Thyroid gland (tissue), 4 donors: Measurements from ENCODE around the gene RHBDD2. TPM values are rescaled to one million over a fixed set of nuclear protein-coding genes. Genes with fewer than 3 reads are reported as not detected.
"Not testable (repeated sequence)": the region's sequence is repeated elsewhere in the genome, so short reads cannot be mapped to it uniquely, and the experiment has no call there.

Experiments used
- DNase-seq, 2 donors: peaks; one replicate each; pipeline ENCODE4 v3.0.0-alpha.2; 2019
- H3K27ac ChIP-seq, 3 donors: fragments of 200-600 bp; sonication (generic); 1 replicate in 2 of 3; 2 replicates in 1 of 3; pipeline ENCODE4 v1.5.1; 2016 to 2019; ENCODE audit warnings: mild to moderate bottlenecking in 1 of 3, moderate library complexity in 1 of 3
- H3K27me3 ChIP-seq: fragments of 200-600 bp; sonication (generic); one replicate; pipeline ENCODE4 v1.5.1; 2019
- H3K36me3 ChIP-seq, 2 donors: fragments of 200-600 bp; sonication (generic); one replicate each; pipeline ENCODE4 v1.5.1; 2016 to 2019
- H3K4me1 ChIP-seq, 2 donors: fragments of 200-600 bp; sonication (generic); one replicate each; pipeline ENCODE4 v1.5.1; 2017 to 2019
- H3K4me3 ChIP-seq, 3 donors: fragments of 200-600 bp; sonication (generic); replicated peaks in 1 of 3; 1 replicate in 2 of 3; 2 replicates in 1 of 3; pipeline ENCODE4 v1.5.1; 2016; ENCODE audit warnings: mild to moderate bottlenecking in 1 of 3
- H3K9me3 ChIP-seq: fragments of 200-600 bp; sonication (generic); one replicate; pipeline ENCODE4 v1.5.1; 2017
- CTCF ChIP-seq, 6 experiments: fragments of 200-600 bp in 3 of 6; fragments of 450-650 bp in 3 of 6; sonication (generic) in 3 of 6; IDR thresholded peaks; one replicate each; pipeline ENCODE4 v1.5.1; 2016 to 2019; ENCODE audit warnings: antibody characterized with exemption in 6 of 6, mild to moderate bottlenecking in 2 of 6, inconsistent platforms in 1 of 6, moderate library complexity in 1 of 6
- POLR2A ChIP-seq, 2 donors: fragments of 450-650 bp; IDR thresholded peaks; one replicate each; pipeline ENCODE4 v1.6.1; 2017; ENCODE audit warnings: antibody characterized with exemption in 2 of 2, mild to moderate bottlenecking in 2 of 2, moderate library complexity in 1 of 2
- WGBS, 2 donors: methylation state at CpG; one replicate each; pipeline ENCODE4 v1.1.5; 2017; 5-methylcytosine and 5-hydroxymethylcytosine counted together
- intact Hi-C: fragments of 100-400 bp; cut with DNase I; formaldehyde crosslinking; loops from one replicate; pipeline ENCODE4 v1.15.1; 2023
- total RNA-seq, 4 donors: library from RNA; depleted of rRNA; stranded (reverse); fragments of >200 nt; gene quantifications; one replicate each; pipeline ENCODE4 v1.2.3, GENCODE V29; 2016

Gene RHBDD2
- total RNA-seq, 4 donors from 2014 or later, result 68.9 to 170 (median 129) TPM

DNA sequence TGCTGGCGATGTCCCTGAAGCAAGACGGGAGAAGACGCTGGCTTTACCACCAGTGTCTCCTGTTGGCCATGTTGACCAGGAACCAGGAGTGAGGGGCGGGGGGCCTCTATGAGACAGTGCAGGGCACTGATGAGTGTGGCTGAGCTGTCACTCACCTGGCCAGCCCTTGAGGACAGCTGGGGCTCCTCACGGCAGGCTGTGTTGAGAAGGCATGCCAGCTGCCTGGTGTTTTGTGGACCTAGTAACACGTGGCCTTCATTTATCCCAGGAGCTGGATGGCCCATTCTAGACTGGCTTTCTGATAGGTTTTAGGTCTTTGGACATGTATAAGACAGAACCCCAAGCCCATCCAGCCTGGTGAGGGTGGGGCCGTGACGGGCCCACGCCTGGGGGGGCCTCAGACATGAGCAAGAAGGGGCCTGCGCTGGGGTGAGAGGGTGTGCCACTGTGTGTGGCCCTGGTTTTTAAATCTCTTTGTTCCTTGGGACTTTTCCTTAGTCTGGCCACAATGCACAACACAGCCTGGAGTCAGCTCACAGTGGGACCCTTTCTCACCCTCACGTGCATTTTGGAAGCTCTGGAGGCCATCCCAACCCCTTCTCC, 10.5 kb downstream of the RHBDD2 start:
- intact Hi-C loops, result no loop called here
- no peaks in the 10 kb centered on the region for H3K27me3 ChIP-seq
- H3K9me3 ChIP-seq, result no peaks in the 10 kb centered on the region
- peaks cover 15 to 36% of the 10 kb centered on the region in 2 donors for H3K4me1 ChIP-seq
- TF ChIP-seq CTCF (IDR thresholded peaks at IDR 0.05), result no peak
- TF ChIP-seq POLR2A (IDR thresholded peaks at IDR 0.05), result no peak
- H3K36me3 ChIP-seq, result peaks cover 12 to 31% of the 10 kb centered on the region in 2 donors
- no peak overlapping the region for H3K4me3 ChIP-seq
- no peak overlapping the region for H3K27ac ChIP-seq
- WGBS, 2 donors, result 91 to 95% methylated on average over 11 of the region's 11 CpGs
- no peak for DNase-seq

GRCh38 chr7:75889826-75890225, 11.0 kb downstream of the RHBDD2 start:
- intact Hi-C loops, result no loop called here
- TF ChIP-seq CTCF (IDR thresholded peaks at IDR 0.05) (no peak), POLR2A (IDR thresholded peaks at IDR 0.05) (no peak)

DNA sequence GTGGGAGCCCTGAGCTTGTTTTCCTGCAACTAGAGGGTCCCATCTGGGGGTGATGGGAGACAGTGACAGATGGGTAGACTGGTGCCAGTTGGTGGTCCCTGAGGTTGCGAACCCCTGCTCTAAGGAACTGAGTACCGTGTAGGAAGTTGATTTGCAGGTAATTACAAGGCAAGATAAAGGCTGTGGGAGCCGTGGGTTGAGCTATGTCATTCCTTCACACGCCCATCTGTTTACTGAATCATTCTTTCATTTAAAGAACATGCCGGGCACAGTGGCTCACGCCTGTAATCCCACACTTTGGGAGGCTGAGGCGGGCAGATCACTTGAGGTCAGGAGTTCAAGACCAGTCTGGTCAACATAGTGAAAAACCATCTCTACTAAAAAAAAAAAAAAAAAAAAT, 12.4 kb downstream of the RHBDD2 start:
- Histone ChIP-seq H3K36me3 (peaks cover 12 to 17% of the 10 kb centered on the region in 2 donors), H3K4me1 (peaks cover 12 to 24% of the 10 kb centered on the region in 2 donors)
- 79 to 86% methylated on average over 7 of the region's 7 CpGs for whole genome bisulfite sequencing, 2 donors
- intact Hi-C loops, DNase-seq, H3K27ac ChIP-seq, H3K27me3 ChIP-seq, H3K4me3 ChIP-seq, H3K9me3 ChIP-seq: not testable (repeated sequence)

More at GRCh38 chr7:75889826-75890225, 11.0 kb downstream of the RHBDD2 start:
- H3K4me1 ChIP-seq, result peaks cover 12 to 31% of the 10 kb centered on the region in 2 donors
- H3K36me3 ChIP-seq, result peaks cover 12 to 26% of the 10 kb centered on the region in 2 donors
- WGBS, 2 donors, result 91 to 99% methylated on average over 11 of the region's 11 CpGs
- no peaks in the 10 kb centered on the region for H3K9me3 ChIP-seq
- no peak overlapping the region for H3K27ac ChIP-seq
- no peak for DNase-seq
- no peaks in the 10 kb centered on the region for H3K27me3 ChIP-seq
- H3K4me3 ChIP-seq, result no peak overlapping the region

GRCh38 chr7:75891815-75892411, 13.1 kb downstream of the RHBDD2 start:
- H3K4me3 ChIP-seq, result no peak overlapping the region
- peaks cover 12% of the 10 kb centered on the region in 2 donors for H3K36me3 ChIP-seq
- H3K27me3 ChIP-seq, result no peaks in the 10 kb centered on the region
- H3K27ac ChIP-seq, result peak overlapping the region; percentile 75 to 93 (median 90)
- DNase-seq, result no peak
- no peak for TF ChIP-seq CTCF (IDR thresholded peaks at IDR 0.05)
- no peak for TF ChIP-seq POLR2A (IDR thresholded peaks at IDR 0.05)
- H3K4me1 ChIP-seq, result peaks cover 12 to 24% of the 10 kb centered on the region in 2 donors
- H3K9me3 ChIP-seq, result no peaks in the 10 kb centered on the region
- 94% methylated on average over 7 of the region's 7 CpGs for WGBS, 2 donors
- intact Hi-C loops, result no loop called here

GRCh38 chr7:75892634-75893272, 13.9 kb downstream of the RHBDD2 start:
- Histone ChIP-seq H3K9me3 (no peaks in the 10 kb centered on the region), H3K27ac (peak overlapping the region; percentile 75 to 93 (median 90)), H3K4me3 (no peak overlapping the region), H3K4me1 (peaks cover 12 to 24% of the 10 kb centered on the region in 2 donors), H3K27me3 (no peaks in the 10 kb centered on the region), H3K36me3 (peaks cover 9 to 10% of the 10 kb centered on the region in 2 donors)
- peak; percentile 95 for DNase-seq
- peak in 1 of 2 donors; percentile 45 for TF ChIP-seq POLR2A (IDR thresholded peaks at IDR 0.05)
- no peak for TF ChIP-seq CTCF (IDR thresholded peaks at IDR 0.05)
- intact Hi-C loops, result no loop called here
- 31 to 38% methylated on average over 9 of the region's 15 CpGs for WGBS, 2 donors
